ENCODE results near the gene KRT26.
A peak's percentile ranks its signal among the peaks of the same experiment; 100 is the strongest.

KRT26 gene

DNA sequence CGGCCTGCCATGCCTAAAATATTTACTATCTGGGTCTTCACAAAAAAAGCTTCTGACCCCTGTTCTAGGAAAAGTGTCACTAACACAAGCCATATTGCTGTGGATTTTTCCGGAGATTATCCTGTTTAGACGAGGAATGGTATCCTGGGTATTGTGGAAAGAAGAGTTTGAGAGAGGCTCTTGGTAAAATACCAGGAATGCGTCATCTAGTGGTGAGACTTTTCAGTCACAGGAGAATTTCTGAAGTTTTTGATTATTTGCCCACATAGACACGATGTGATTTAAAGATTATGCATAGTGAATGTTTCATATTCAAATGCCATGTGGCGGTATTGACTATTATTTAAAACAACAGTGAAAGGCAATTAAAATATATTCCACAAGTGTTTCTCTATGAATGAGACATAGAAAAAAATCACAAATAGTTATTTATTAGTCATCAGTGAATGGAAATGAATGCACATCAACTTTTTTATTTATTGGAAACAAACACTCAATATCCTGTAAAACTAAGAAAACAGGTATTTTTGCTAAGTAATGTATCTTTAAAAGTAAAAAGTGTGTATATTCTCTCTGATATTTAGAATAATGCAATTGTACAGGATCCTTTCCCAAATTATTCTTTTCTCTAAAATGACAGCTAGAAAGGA, 19.9 kb upstream of the KRT26 start:
- Mint-ChIP-seq H3K27ac (no peak overlapping the region), H3K27me3 (ENCODE audit: low read depth, poor library complexity) (peaks cover 25% of the 10 kb centered on the region), H3K4me1 (peaks cover 5% of the 10 kb centered on the region), H3K36me3 (ENCODE audit: low read depth) (no peaks in the 10 kb centered on the region), H3K9me3 (no peaks in the 10 kb centered on the region), H3K4me3 (no peak overlapping the region)
- DNase-seq, result no peak
- TF ChIP-seq, protein P1, sequence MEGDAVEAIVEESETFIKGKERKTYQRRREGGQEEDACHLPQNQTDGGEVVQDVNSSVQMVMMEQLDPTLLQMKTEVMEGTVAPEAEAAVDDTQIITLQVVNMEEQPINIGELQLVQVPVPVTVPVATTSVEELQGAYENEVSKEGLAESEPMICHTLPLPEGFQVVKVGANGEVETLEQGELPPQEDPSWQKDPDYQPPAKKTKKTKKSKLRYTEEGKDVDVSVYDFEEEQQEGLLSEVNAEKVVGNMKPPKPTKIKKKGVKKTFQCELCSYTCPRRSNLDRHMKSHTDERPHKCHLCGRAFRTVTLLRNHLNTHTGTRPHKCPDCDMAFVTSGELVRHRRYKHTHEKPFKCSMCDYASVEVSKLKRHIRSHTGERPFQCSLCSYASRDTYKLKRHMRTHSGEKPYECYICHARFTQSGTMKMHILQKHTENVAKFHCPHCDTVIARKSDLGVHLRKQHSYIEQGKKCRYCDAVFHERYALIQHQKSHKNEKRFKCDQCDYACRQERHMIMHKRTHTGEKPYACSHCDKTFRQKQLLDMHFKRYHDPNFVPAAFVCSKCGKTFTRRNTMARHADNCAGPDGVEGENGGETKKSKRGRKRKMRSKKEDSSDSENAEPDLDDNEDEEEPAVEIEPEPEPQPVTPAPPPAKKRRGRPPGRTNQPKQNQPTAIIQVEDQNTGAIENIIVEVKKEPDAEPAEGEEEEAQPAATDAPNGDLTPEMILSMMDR (IDR thresholded peaks at IDR 0.05), result peak; percentile 66

DNA sequence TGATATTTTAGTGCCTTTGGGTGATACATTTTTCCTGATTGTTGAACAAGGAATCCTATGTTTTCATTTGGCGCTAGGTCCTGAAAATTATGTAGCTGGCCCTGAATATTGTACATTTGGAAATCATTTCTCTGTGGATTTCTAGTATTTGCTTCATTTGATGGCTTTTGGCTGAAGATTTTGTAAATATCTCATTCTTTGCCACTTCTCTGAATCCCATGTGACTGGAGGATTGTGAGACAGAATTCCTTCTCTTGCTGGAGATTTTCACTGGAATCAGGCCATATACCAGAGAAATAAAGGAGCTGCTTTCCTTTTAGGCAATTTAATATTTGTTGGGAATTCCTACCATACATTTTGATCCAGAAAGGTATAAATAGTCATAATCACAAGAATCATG, 19.1 kb upstream of the KRT26 start:
- TF ChIP-seq, protein P1 (IDR thresholded peaks at IDR 0.05), result no peak
- H3K4me1 Mint-ChIP-seq, result peaks cover 5% of the 10 kb centered on the region
- DNase-seq, result no peak
- no peaks in the 10 kb centered on the region for H3K9me3 Mint-ChIP-seq
- no peak overlapping the region for H3K4me3 Mint-ChIP-seq
- no peaks in the 10 kb centered on the region for H3K36me3 Mint-ChIP-seq (ENCODE audit: low read depth)
- no peak overlapping the region for H3K27ac Mint-ChIP-seq
- peaks cover 19% of the 10 kb centered on the region for H3K27me3 Mint-ChIP-seq (ENCODE audit: low read depth, poor library complexity)

DNA sequence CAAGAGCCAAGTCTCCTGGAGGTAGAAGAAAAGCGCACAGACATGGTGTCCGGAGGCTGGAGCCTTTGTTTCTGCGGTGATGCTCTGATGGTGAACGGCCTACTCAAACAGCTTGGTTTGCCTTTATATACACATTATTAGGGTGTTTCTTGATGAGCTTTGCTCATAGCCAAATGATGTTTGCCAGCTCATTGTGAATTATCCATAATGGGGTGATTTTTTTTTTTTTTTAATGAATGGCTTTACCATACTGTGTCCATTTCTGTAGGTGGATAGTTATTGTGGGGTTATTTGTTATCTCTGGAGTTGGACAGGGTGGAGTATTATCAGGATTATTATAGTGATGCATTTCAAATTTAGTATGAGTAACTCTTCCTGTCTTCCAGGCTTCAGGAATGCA, 10.4 kb upstream of the KRT26 start, which contains the start of gene KRT27:
Gene KRT27 (minus strand): TSS at position 101 of the 400 bp plus-strand sequence. CDS start 57 bp downstream, at position 44.
- TF ChIP-seq, protein P1 (IDR thresholded peaks at IDR 0.05), result no peak
- no peaks in the 10 kb centered on the region for H3K4me1 Mint-ChIP-seq
- no peak within 1 kb of the TSS for H3K4me3 Mint-ChIP-seq
- no peaks in the 10 kb centered on the region for H3K36me3 Mint-ChIP-seq (ENCODE audit: low read depth)
- DNase-seq, result no peak
- no peak within 1 kb of the TSS for H3K27ac Mint-ChIP-seq
- peaks cover 22% of the 10 kb centered on the region for H3K27me3 Mint-ChIP-seq (ENCODE audit: low read depth, poor library complexity)
- H3K9me3 Mint-ChIP-seq, result no peaks in the 10 kb centered on the region

DNA sequence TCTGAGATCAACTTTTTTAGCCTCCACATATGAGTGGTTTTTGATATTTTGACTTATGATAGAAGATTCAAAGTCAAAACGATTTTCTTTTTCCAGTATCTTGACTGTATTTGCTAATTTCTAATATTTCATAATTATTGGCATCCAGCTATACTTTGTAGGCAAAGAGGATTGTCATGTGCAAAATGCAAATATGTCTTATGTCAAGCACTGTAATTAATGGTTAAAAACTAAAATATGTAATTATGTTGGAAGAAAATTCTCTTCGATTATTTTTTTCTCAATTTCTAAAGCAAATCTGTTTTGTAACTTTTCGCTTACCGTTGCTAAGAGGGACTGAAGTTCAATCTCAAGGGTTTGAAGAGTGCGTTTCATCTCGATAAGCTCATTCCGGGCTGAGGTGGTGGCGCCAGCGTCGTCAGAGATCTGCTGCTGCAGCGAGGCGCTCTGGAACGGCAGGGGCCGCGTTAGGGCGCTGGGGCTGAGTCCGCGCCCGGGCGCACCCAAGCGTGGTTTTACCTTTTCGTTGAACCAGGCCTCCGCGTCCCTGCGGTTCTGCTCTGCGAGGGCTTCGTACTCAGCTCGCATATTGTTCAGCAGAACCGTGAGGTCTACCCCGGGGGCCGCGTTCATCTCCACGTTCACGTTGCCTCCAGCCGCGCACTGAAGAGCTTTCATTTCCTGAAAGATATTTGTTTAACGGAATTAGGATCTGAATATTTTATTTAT, 7.3 kb upstream of the KRT26 start:
- TF ChIP-seq, protein P1 (IDR thresholded peaks at IDR 0.05), result no peak
- no peak for DNase-seq
- H3K27me3 Mint-ChIP-seq (ENCODE audit: low read depth, poor library complexity), result peaks cover 26% of the 10 kb centered on the region

DNA sequence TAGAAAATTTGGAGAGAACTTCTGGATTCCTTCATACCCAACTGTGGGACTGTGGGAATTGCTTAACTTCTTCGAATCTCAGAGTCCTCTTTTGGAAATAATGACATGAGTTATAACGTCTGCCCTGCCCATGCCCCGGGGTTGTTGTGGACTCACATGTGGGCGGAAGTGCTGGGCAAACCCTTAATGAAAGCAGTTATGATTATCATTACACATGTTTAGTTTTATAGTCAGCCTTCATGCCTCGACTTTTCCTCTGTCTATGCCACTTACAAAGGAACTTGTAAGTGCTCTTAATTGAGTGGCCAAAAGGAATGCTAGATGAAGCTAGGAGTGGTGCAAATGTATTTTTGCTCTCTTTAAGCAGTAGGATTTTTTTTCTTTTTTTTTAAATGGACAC, 6.5 kb upstream of the KRT26 start:
- TF ChIP-seq, protein P1 (IDR thresholded peaks at IDR 0.05), result no peak
- Mint-ChIP-seq H3K4me3 (no peak overlapping the region), H3K9me3 (no peaks in the 10 kb centered on the region), H3K4me1 (peaks cover 7% of the 10 kb centered on the region), H3K27me3 (ENCODE audit: low read depth, poor library complexity) (peaks cover 22% of the 10 kb centered on the region), H3K36me3 (ENCODE audit: low read depth) (no peaks in the 10 kb centered on the region), H3K27ac (no peak overlapping the region)
- no peak for DNase-seq

More for the DNA sequence above, 7.3 kb upstream of the KRT26 start:
- Mint-ChIP-seq H3K9me3 (no peaks in the 10 kb centered on the region), H3K36me3 (ENCODE audit: low read depth) (no peaks in the 10 kb centered on the region), H3K4me1 (peaks cover 7% of the 10 kb centered on the region), H3K27ac (no peak overlapping the region), H3K4me3 (no peak overlapping the region)

Measured in nephron progenitor cell (in vitro differentiated cells).